Measurements from ENCODE around the gene RARG. TPM values are rescaled to one million over a fixed set of nuclear protein-coding genes. Genes with fewer than 3 reads are reported as not detected.

Gene RARG
- polyA plus RNA-seq, 3 donors: 1.8 to 14.6 (median 2.3) TPM

- H3K27ac Mint-ChIP-seq: no peak overlapping the region
- H3K79me2 ChIP-seq (ENCODE audit: insufficient read depth, low read length): no peaks in the 10 kb centered on the region
- intact Hi-C loops (cut with micrococcal nuclease): loop anchor here (1.0 to 5.0 kb wide), 2 partner anchors 38 to 130 kb away; no protein-coding TSS in a partner anchor
- TF ChIP-seq CTCF (IDR thresholded peaks at IDR 0.05): no peak
- peaks cover 34% of the 10 kb centered on the region for H3K4me1 Mint-ChIP-seq
- H3K9me3 Mint-ChIP-seq: no peaks in the 10 kb centered on the region
- no peaks in the 10 kb centered on the region for H4K20me1 ChIP-seq (ENCODE audit: insufficient read depth, low read length)
- H3K4me2 ChIP-seq (replicated peaks; ENCODE audit: extremely low read depth, low read length, poor library complexity, severe bottlenecking): no peak overlapping the region
- WGBS (ENCODE audit: insufficient coverage): 85% methylated on average over 19 of the region's 19 CpGs
- peak overlapping the region in 1 of 2 donors; percentile 35 for H3K4me3 Mint-ChIP-seq
- H3K27me3 Mint-ChIP-seq (ENCODE audit: low read depth in 3 of 3): peaks cover 9 to 17% (median 17%) of the 10 kb centered on the region in 3 donors
- no peak overlapping the region for H3K9ac ChIP-seq (ENCODE audit: insufficient read depth, low read length, poor library complexity, severe bottlenecking)
- peaks cover 55 to 57% of the 10 kb centered on the region in 2 donors for H3K36me3 Mint-ChIP-seq
- no peak overlapping the region for H3K27ac ChIP-seq (ENCODE audit: low read depth in 1 of 2, low read length in 2 of 2)
- peaks cover 20 to 52% of the 10 kb centered on the region in 2 donors for H3K36me3 ChIP-seq (replicated peaks in 1 of 2; ENCODE audit: control insufficient read depth in 1 of 2, insufficient read depth in 2 of 2, low read length in 2 of 2)
- H3K4me3 ChIP-seq (replicated peaks in 1 of 3; ENCODE audit: low read depth in 2 of 3, low read length in 3 of 3): no peak overlapping the region
- no peak for DNase-seq
- H3K9me3 ChIP-seq (replicated peaks in 1 of 2; ENCODE audit: control insufficient read depth in 1 of 2, insufficient read depth in 1 of 2, low read length in 2 of 2): no peaks in the 10 kb centered on the region
- no peaks in the 10 kb centered on the region for H3K27me3 ChIP-seq (ENCODE audit: control insufficient read depth in 2 of 2, insufficient read depth in 2 of 2, low read length in 2 of 2)
- H3K4me1 ChIP-seq (ENCODE audit: control insufficient read depth in 1 of 2, insufficient read depth in 2 of 2, low read length in 2 of 2): peaks cover 25 to 30% of the 10 kb centered on the region in 2 donors
- peak overlapping the region; percentile 57 for H2AFZ ChIP-seq (ENCODE audit: insufficient read depth, low read depth, low read length, poor library complexity, severe bottlenecking)
Observed at GRCh38 chr12:53197011-53197640, 34.9 kb downstream of the RARG start.

- H3K36me3 Mint-ChIP-seq: peaks cover 61 to 64% of the 10 kb centered on the region in 2 donors
- no peaks in the 10 kb centered on the region for H3K79me2 ChIP-seq (ENCODE audit: insufficient read depth, low read length)
- 89% methylated on average over 10 of the region's 14 CpGs for WGBS (ENCODE audit: insufficient coverage)
- intact Hi-C loops (cut with micrococcal nuclease): loop anchor here (5.0 kb wide), 1 partner anchor 129 kb away; no protein-coding TSS in a partner anchor
- no peak overlapping the region for H3K9ac ChIP-seq (ENCODE audit: insufficient read depth, low read length, poor library complexity, severe bottlenecking)
- no peak for DNase-seq
- H2AFZ ChIP-seq (ENCODE audit: insufficient read depth, low read depth, low read length, poor library complexity, severe bottlenecking): no peak overlapping the region
- H3K4me1 Mint-ChIP-seq: peaks cover 34% of the 10 kb centered on the region
- peaks cover 2% of the 10 kb centered on the region for H4K20me1 ChIP-seq (ENCODE audit: insufficient read depth, low read length)
- H3K27me3 Mint-ChIP-seq (ENCODE audit: low read depth in 3 of 3): peaks cover 9 to 17% (median 15%) of the 10 kb centered on the region in 3 donors
- peak overlapping the region in 1 of 2 donors; percentile 35 for H3K4me3 Mint-ChIP-seq
- H3K27me3 ChIP-seq (ENCODE audit: control insufficient read depth in 2 of 2, insufficient read depth in 2 of 2, low read length in 2 of 2): no peaks in the 10 kb centered on the region
- H3K27ac Mint-ChIP-seq: peak overlapping the region in 1 of 7 donors; percentile 83
- H3K4me1 ChIP-seq (ENCODE audit: control insufficient read depth in 1 of 2, insufficient read depth in 2 of 2, low read length in 2 of 2): peaks cover 25 to 27% of the 10 kb centered on the region in 2 donors
- no peaks in the 10 kb centered on the region for H3K9me3 Mint-ChIP-seq
- H3K4me2 ChIP-seq (replicated peaks; ENCODE audit: extremely low read depth, low read length, poor library complexity, severe bottlenecking): no peak overlapping the region
- no peaks in the 10 kb centered on the region for H3K9me3 ChIP-seq (replicated peaks in 1 of 2; ENCODE audit: control insufficient read depth in 1 of 2, insufficient read depth in 1 of 2, low read length in 2 of 2)
- no peak overlapping the region for H3K27ac ChIP-seq (ENCODE audit: low read depth in 1 of 2, low read length in 2 of 2)
- TF ChIP-seq CTCF (IDR thresholded peaks at IDR 0.05): no peak
- H3K36me3 ChIP-seq (replicated peaks in 1 of 2; ENCODE audit: control insufficient read depth in 1 of 2, insufficient read depth in 2 of 2, low read length in 2 of 2): peaks cover 26 to 58% of the 10 kb centered on the region in 2 donors
- H3K4me3 ChIP-seq (replicated peaks in 1 of 3; ENCODE audit: low read depth in 2 of 3, low read length in 3 of 3): no peak overlapping the region
Observed at GRCh38 chr12:53196486-53196885, 35.5 kb downstream of the RARG start.

Data from CD14-positive monocyte (primary cell).